ENCODE data around the gene RIMKLA.
A peak's percentile ranks its signal among the peaks of the same experiment; 100 is the strongest.

The RIMKLA gene

DNA sequence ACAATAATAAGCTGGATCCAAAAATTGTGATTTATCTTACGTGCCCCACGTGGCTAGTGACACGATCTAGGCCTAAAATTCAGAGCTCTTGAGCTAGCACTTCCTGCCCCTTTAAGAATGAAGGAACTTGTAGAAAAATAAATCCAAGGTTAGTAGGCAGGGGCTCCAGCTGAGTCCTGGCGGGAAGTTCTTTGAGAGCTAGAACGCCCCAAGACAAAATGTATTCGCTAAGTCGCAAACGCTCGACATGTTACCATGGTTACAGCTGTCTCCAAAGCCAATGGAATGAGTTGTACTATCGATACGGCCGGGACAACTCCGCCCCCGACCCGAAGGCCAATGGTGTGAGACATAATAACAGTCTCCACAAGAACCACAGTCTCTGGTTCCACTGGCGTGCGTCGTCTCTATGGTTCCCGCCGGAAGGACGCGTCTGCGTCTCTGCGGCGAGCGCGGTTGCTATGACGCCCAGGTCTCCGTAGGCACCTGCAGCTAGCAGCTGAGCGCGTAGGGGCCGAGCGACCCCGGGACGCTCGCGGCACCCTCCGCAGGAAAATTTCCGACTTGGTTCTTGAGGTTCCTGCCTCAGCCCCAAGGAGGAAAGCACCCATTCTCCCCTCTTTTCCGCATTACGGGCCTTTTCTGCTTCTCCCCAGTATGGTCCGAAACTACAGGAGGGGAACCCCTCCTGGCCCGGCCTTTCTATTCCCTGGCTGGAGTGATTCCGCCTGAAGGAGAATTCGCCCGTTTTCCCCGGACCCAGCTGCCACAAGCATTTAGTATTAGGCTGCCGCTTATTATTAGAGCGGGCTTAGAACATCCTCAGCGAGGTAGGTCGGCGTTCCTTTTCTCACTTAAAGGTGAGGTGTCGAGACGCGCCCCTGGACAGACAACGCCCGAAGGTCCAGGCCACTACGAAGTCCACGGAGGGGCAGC is 82.5 kb downstream of the RIMKLA start, which contains the start of gene CCDC30:
TSS of gene CCDC30 (plus strand) at position 459 of the 936 bp plus-strand sequence. CDS start 17,266 bp downstream, outside the sequence.
- Histone ChIP-seq H3K27me3 (replicated peaks; ENCODE audit: control insufficient read depth, insufficient read depth, low read length) (no peaks in the 10 kb centered on the region), H3K9ac (ENCODE audit: low read length) (peak within 1 kb of the TSS; percentile 75), H3K4me1 (ENCODE audit: control insufficient read depth, insufficient read depth, low read length) (peaks cover 11% of the 10 kb centered on the region), H3K9me3 (ENCODE audit: control insufficient read depth, low read length) (no peaks in the 10 kb centered on the region), H3K4me3 (ENCODE audit: low read length) (peak within 1 kb of the TSS; percentile 93), H3K36me3 (ENCODE audit: control insufficient read depth, insufficient read depth, low read length, severe bottlenecking) (peaks cover 30% of the 10 kb centered on the region)
- peak; percentile 99 for DNase-seq (ENCODE audit: low read depth)

DNA sequence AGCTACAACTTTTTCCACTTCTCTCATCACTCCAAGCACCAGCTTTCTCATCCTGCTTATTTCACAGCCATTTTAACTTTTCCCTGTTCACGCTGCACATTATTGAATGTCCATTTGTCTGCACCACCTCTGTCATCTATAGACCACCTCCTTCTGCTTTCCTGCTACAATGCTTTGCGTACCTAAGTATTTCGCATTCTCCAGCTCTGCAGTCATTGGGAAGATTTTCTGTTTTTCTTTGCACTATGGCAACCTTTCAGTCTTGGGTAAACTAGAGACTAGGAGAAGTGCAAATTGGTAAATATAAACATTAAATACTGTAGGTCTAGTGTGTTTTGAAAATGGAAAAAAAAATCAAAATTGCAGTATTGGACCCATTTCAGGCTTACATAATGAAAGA is 83.3 kb downstream of the RIMKLA start:
- peaks cover 11% of the 10 kb centered on the region for H3K4me1 ChIP-seq (ENCODE audit: control insufficient read depth, insufficient read depth, low read length)
- DNase-seq (ENCODE audit: low read depth) = no peak
- H3K9ac ChIP-seq (ENCODE audit: low read length) = peak overlapping the region; percentile 75
- H3K4me3 ChIP-seq (ENCODE audit: low read length) = peak overlapping the region; percentile 93
- H3K27me3 ChIP-seq (replicated peaks; ENCODE audit: control insufficient read depth, insufficient read depth, low read length) = no peaks in the 10 kb centered on the region
- no peaks in the 10 kb centered on the region for H3K9me3 ChIP-seq (ENCODE audit: control insufficient read depth, low read length)
- peaks cover 22% of the 10 kb centered on the region for H3K36me3 ChIP-seq (ENCODE audit: control insufficient read depth, insufficient read depth, low read length, severe bottlenecking)

DNA sequence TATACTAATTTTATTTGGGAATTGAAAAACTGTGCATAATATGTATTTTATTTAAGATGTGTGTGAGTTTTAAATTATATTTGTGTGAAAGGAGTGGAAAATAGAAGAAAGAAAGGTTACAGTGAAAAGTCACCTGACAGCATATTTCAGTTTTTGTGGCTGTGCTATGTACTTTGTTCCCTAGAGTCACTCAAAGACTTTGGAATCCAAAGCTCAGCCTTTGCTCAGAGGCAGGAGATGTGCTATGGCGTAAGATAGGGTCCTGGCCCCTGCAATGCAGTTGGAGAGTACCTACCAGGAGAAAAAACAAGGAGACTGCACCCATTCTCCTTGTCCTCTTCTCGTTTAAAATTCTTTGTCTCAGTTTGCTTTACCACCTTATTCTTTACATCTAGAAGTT is 85.4 kb downstream of the RIMKLA start:
- H3K9me3 ChIP-seq (ENCODE audit: control insufficient read depth, low read length) = no peaks in the 10 kb centered on the region
- H3K9ac ChIP-seq (ENCODE audit: low read length) = no peak overlapping the region
- H3K4me1 ChIP-seq (ENCODE audit: control insufficient read depth, insufficient read depth, low read length) = peaks cover 11% of the 10 kb centered on the region
- H3K27me3 ChIP-seq (replicated peaks; ENCODE audit: control insufficient read depth, insufficient read depth, low read length) = no peaks in the 10 kb centered on the region
- DNase-seq (ENCODE audit: low read depth) = no peak
- H3K36me3 ChIP-seq (ENCODE audit: control insufficient read depth, insufficient read depth, low read length, severe bottlenecking) = peaks cover 1% of the 10 kb centered on the region
- H3K4me3 ChIP-seq (ENCODE audit: low read length) = no peak overlapping the region

DNA sequence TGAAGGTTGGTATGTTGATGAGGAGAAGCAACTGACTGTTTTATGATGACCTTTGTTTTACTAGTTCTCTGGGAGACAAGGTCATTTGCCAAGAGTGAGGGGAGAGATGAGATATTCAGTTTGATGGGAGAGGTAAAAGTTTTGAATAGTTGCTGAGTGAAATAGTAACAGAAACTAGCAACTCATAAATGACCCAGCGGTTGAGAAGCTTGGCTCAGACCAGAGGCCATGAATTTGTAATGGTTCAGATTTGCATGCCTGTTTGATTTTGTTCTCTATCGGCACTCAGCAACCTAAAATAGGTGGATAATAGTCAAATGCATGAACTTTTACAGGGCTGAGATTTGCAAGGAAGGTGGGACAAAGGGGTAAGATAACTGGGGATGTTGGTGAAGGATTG is 89.1 kb downstream of the RIMKLA start:
- H3K9me3 ChIP-seq (ENCODE audit: control insufficient read depth, low read length) = no peaks in the 10 kb centered on the region

More for the DNA sequence above, 89.1 kb downstream of the RIMKLA start:
- Histone ChIP-seq H3K27me3 (replicated peaks; ENCODE audit: control insufficient read depth, insufficient read depth, low read length) (no peaks in the 10 kb centered on the region), H3K4me3 (ENCODE audit: low read length) (no peak overlapping the region), H3K9ac (ENCODE audit: low read length) (no peak overlapping the region), H3K4me1 (ENCODE audit: control insufficient read depth, insufficient read depth, low read length) (no peaks in the 10 kb centered on the region), H3K36me3 (ENCODE audit: control insufficient read depth, insufficient read depth, low read length, severe bottlenecking) (no peaks in the 10 kb centered on the region)
- DNase-seq (ENCODE audit: low read depth) = no peak
